Right ventricle myocardium inferior (tissue), 1 donor: ENCODE measurements around the gene SLC25A21. TPM values are rescaled to one million over a fixed set of nuclear protein-coding genes. Genes with fewer than 3 reads are reported as not detected.

Source experiments
- ATAC-seq: fragments of 200-7000 bp; cut with Tn5 transposase; one replicate; pipeline ENCODE4 v1.9.1; 2020; ENCODE audit warnings: mild to moderate bottlenecking, moderate library complexity
- DNase-seq: peaks from one replicate; pipeline ENCODE4 v3.0.0; 2021; ENCODE audit errors: missing footprints
- intact Hi-C: fragments of 100-400 bp; cut with DNase I; formaldehyde crosslinking; loops from one replicate; pipeline ENCODE4 v1.11.0; 2022
- total RNA-seq: library from RNA; stranded (reverse); fragmentation: NEBNext Ultra II Directional; extraction: Animal tissue kit (Norgen Biotek cat#: 25700); gene quantifications from one replicate; pipeline ENCODE4 v1.2.1, GENCODE V29; 2021
- donor health status: DM: no; HTN: yes; CAD: no; lungs with severe emphysema.

The SLC25A21 gene
- total RNA-seq, 1 donor from 2014 or later = 0.76 TPM

GRCh38 chr14:36773558-36773957 lies 398.8 kb downstream of the SLC25A21 start:
- no peak for DNase-seq
- intact Hi-C loops = no loop called here
- no peak for ATAC-seq

GRCh38 chr14:36773136-36773540 lies 399.3 kb downstream of the SLC25A21 start:
- DNase-seq (no peak), ATAC-seq (no peak)
- intact Hi-C loops = no loop called here

- DNase-seq (no peak), ATAC-seq (no peak)
- intact Hi-C loops = no loop called here
Measured at GRCh38 chr14:36771028-36771640, 401.3 kb downstream of the SLC25A21 start.

- ATAC-seq = no peak
- intact Hi-C loops = no loop called here
- DNase-seq = no peak
Measured at GRCh38 chr14:36768638-36769337, 403.6 kb downstream of the SLC25A21 start.

- DNase-seq (no peak), ATAC-seq (no peak)
- intact Hi-C loops = no loop called here
Measured at GRCh38 chr14:36767603-36768281, 404.7 kb downstream of the SLC25A21 start.

GRCh38 chr14:36766974-36767373 lies 405.4 kb downstream of the SLC25A21 start:
- DNase-seq (no peak), ATAC-seq (no peak)
- intact Hi-C loops = no loop called here

GRCh38 chr14:36757734-36758601 lies 414.4 kb downstream of the SLC25A21 start:
- intact Hi-C loops = no loop called here
- DNase-seq (no peak), ATAC-seq (no peak)

- intact Hi-C loops = no loop called here
- no peak for DNase-seq
- ATAC-seq = no peak
Measured at GRCh38 chr14:36756226-36756625, 416.2 kb downstream of the SLC25A21 start.

GRCh38 chr14:36755756-36756155 lies 416.6 kb downstream of the SLC25A21 start:
- ATAC-seq = no peak
- no peak for DNase-seq
- intact Hi-C loops = no loop called here

- ATAC-seq (no peak), DNase-seq (no peak)
- intact Hi-C loops = no loop called here
Measured at GRCh38 chr14:36751920-36752319, 420.5 kb downstream of the SLC25A21 start.

GRCh38 chr14:36751106-36751505 lies 421.3 kb downstream of the SLC25A21 start:
- DNase-seq = no peak
- intact Hi-C loops = no loop called here
- ATAC-seq = no peak

- DNase-seq = no peak
- ATAC-seq = no peak
- intact Hi-C loops = no loop called here
Measured at GRCh38 chr14:36750244-36750643, 422.2 kb downstream of the SLC25A21 start.

GRCh38 chr14:36748610-36749213 lies 423.7 kb downstream of the SLC25A21 start:
- intact Hi-C loops = no loop called here
- ATAC-seq (no peak), DNase-seq (no peak)

GRCh38 chr14:36747411-36748184 lies 424.8 kb downstream of the SLC25A21 start:
- intact Hi-C loops = no loop called here
- DNase-seq (no peak), ATAC-seq (no peak)

- ATAC-seq (no peak), DNase-seq (no peak)
- intact Hi-C loops = no loop called here
Measured at GRCh38 chr14:36746872-36747271, 425.5 kb downstream of the SLC25A21 start.

- DNase-seq (no peak), ATAC-seq (no peak)
- intact Hi-C loops = no loop called here
Measured at GRCh38 chr14:36741858-36742257, 430.5 kb downstream of the SLC25A21 start.

GRCh38 chr14:36738269-36738668 lies 434.1 kb downstream of the SLC25A21 start:
- DNase-seq (no peak), ATAC-seq (no peak)
- intact Hi-C loops = no loop called here

- no peak for ATAC-seq
- intact Hi-C loops = no loop called here
- no peak for DNase-seq
Measured at GRCh38 chr14:36726128-36726527, 446.3 kb downstream of the SLC25A21 start.
